Liver (tissue), 9 donors: ENCODE measurements around the gene ZGRF1. TPM values are rescaled to one million over a fixed set of nuclear protein-coding genes. Genes with fewer than 3 reads are reported as not detected.

ENCODE experiments used
- DNase-seq: peaks from one replicate; pipeline ENCODE4 v3.0.0-alpha.2; 2017; ENCODE audit warnings: low spot score
- H3K27ac ChIP-seq, 2 donors: one replicate each; pipeline ENCODE4 v1.7.0; 2013; ENCODE audit warnings: inconsistent platforms in 2 of 2, low read length in 2 of 2, control low read depth in 1 of 2, low read depth in 1 of 2, mild to moderate bottlenecking in 1 of 2
- H3K27me3 ChIP-seq, 4 donors: one replicate each; pipeline versions ENCODE4 v1.6.1 to v1.7.0; 2013; ENCODE audit warnings: low read length in 3 of 4, inconsistent platforms in 1 of 4, mild to moderate bottlenecking in 1 of 4, moderate library complexity in 1 of 4; ENCODE audit not compliant: control insufficient read depth in 4 of 4, insufficient read depth in 4 of 4
- H3K36me3 ChIP-seq, 4 donors: one replicate each; pipeline versions ENCODE4 v1.6.1 to v1.7.0; 2013; ENCODE audit warnings: low read length in 3 of 4, mild to moderate bottlenecking in 3 of 4, low read depth in 1 of 4, moderate library complexity in 1 of 4; ENCODE audit not compliant: control insufficient read depth in 4 of 4, insufficient read depth in 3 of 4
- H3K4me1 ChIP-seq, 4 donors: one replicate each; pipeline versions ENCODE4 v1.6.1 to v1.7.0; 2013; ENCODE audit warnings: low read length in 3 of 4, mild to moderate bottlenecking in 3 of 4, moderate library complexity in 1 of 4; ENCODE audit not compliant: control insufficient read depth in 4 of 4, insufficient read depth in 4 of 4
- H3K4me3 ChIP-seq, 3 donors: one replicate each; pipeline versions ENCODE4 v1.6.1 to v1.7.0; 2013; ENCODE audit warnings: low read length in 3 of 3, control low read depth in 1 of 3, low read depth in 1 of 3, mild to moderate bottlenecking in 1 of 3
- H3K9ac ChIP-seq, 2 donors: one replicate each; pipeline ENCODE4 v1.7.0; 2013; ENCODE audit warnings: low read length in 2 of 2, mild to moderate bottlenecking in 2 of 2, moderate library complexity in 2 of 2, control low read depth in 1 of 2, low read depth in 1 of 2
- H3K9me3 ChIP-seq, 4 donors: one replicate each; pipeline versions ENCODE4 v1.6.1 to v1.7.0; 2013; ENCODE audit warnings: low read length in 3 of 4; ENCODE audit not compliant: control insufficient read depth in 4 of 4
- ATF3 ChIP-seq: IDR thresholded peaks from 2 replicates; pipeline ENCODE4 v1.6.1; 2016; ENCODE audit warnings: antibody characterized with exemption
- CTCF ChIP-seq: fragments of 150-350 bp; IDR thresholded peaks from 2 replicates; pipeline ENCODE4 v1.5.1; 2017; ENCODE audit warnings: improper control_type of control experiment, low read depth, low read length; ENCODE audit not compliant: missing input control
- EGR1 ChIP-seq, 2 donors: IDR thresholded peaks; 2 replicates each; pipeline ENCODE4 v1.6.1; 2016 to 2018; ENCODE audit warnings: antibody characterized with exemption in 2 of 2, low read depth in 2 of 2
- FOXA1 ChIP-seq: IDR thresholded peaks from 2 replicates; pipeline ENCODE4 v1.6.1; 2016; ENCODE audit warnings: antibody characterized with exemption
- HNF4A ChIP-seq, 2 donors: conservative IDR thresholded peaks; 2 replicates each; pipeline ENCODE4 v1.6.1; 2016; ENCODE audit warnings: antibody characterized with exemption in 2 of 2, mild to moderate bottlenecking in 2 of 2
- HNF4G ChIP-seq: IDR thresholded peaks from 2 replicates; pipeline ENCODE4 v1.6.1; 2016; ENCODE audit warnings: antibody characterized with exemption
- JUND ChIP-seq, 2 donors: IDR thresholded peaks; 2 replicates each; pipeline ENCODE4 v1.6.1; 2016; ENCODE audit warnings: antibody characterized with exemption in 2 of 2
- RAD21 ChIP-seq, 2 donors: IDR thresholded peaks; 2 replicates each; pipeline ENCODE4 v1.6.1; 2016; ENCODE audit warnings: antibody characterized with exemption in 2 of 2, mild to moderate bottlenecking in 2 of 2
- REST ChIP-seq: IDR thresholded peaks from 2 replicates; pipeline ENCODE4 v1.6.1; 2016; ENCODE audit warnings: antibody characterized with exemption, mild to moderate bottlenecking
- RXRA ChIP-seq, 2 donors: IDR thresholded peaks; 2 replicates each; pipeline ENCODE4 v1.6.1; 2017 to 2018; ENCODE audit warnings: antibody characterized with exemption in 2 of 2, mild to moderate bottlenecking in 1 of 2
- SP1 ChIP-seq: IDR thresholded peaks from 2 replicates; pipeline ENCODE4 v1.6.1; 2018; ENCODE audit warnings: antibody characterized with exemption, mild to moderate bottlenecking
- TAF1 ChIP-seq: conservative IDR thresholded peaks from 2 replicates; pipeline ENCODE4 v1.6.1; 2016; ENCODE audit warnings: antibody characterized with exemption, mild to moderate bottlenecking
- YY1 ChIP-seq: IDR thresholded peaks from 2 replicates; pipeline ENCODE4 v1.6.1; 2016; ENCODE audit warnings: antibody characterized with exemption, mild to moderate bottlenecking
- ZBTB33 ChIP-seq: IDR thresholded peaks from 2 replicates; pipeline ENCODE4 v1.6.1; 2016; ENCODE audit warnings: antibody characterized with exemption
- WGBS: extraction: QIAGEN DNeasy Blood & Tissue Kit; methylation state at CpG from one replicate; pipeline ENCODE4 v1.1.7; 2013; 5-methylcytosine and 5-hydroxymethylcytosine counted together
- polyA plus RNA-seq, 2 donors: library from polyadenylated mRNA; stranded (reverse) in 1 of 2; unstranded in 1 of 2; fragments of 200-250 nt in 1 of 2; fragments of >200 nt in 1 of 2; fragmentation: Nextera tagmentation in 1 of 2; extraction: Ambion mirVana in 1 of 2; gene quantifications; one replicate each; pipeline versions ENCODE4 v1.2.1 to v1.2.3, GENCODE V29; 2013 to 2015
- total RNA-seq, 2 donors: library from RNA; depleted of rRNA; stranded (reverse); fragments of >200 nt; gene quantifications; one replicate each; pipeline ENCODE4 v1.2.3, GENCODE V29; 2014
- donor health status: healthy.
- donor health status: healthy.
- donor health status: healthy.
- donor health status: healthy.
- donor health status: healthy.

The ZGRF1 gene
- total and polyA plus RNA-seq, 4 donors, result 0.38 to 12.7 (median 2.1) TPM

- no peaks in the 10 kb centered on the region for H3K9me3 ChIP-seq
- H3K4me3 ChIP-seq, result no peak overlapping the region
- no peak for DNase-seq
- no peaks in the 10 kb centered on the region for H3K27me3 ChIP-seq
- H3K4me1 ChIP-seq, result no peaks in the 10 kb centered on the region
- peaks cover 7 to 61% (median 51%) of the 10 kb centered on the region in 4 donors for H3K36me3 ChIP-seq
- TF ChIP-seq TAF1 (no peak), HNF4G (no peak), ATF3 (no peak), RXRA (IDR thresholded peaks at IDR 0.05) (no peak), FOXA1 (no peak)
- H3K9ac ChIP-seq, result no peak overlapping the region
- no peak overlapping the region for H3K27ac ChIP-seq
- WGBS, result 94% methylated on average over 5 of the region's 5 CpGs
Observed at GRCh38 chr4:112655270-112655669, 18.6 kb upstream of the ZGRF1 start.

- Histone ChIP-seq H3K27ac (no peak overlapping the region), H3K4me1 (no peaks in the 10 kb centered on the region), H3K27me3 (no peaks in the 10 kb centered on the region), H3K4me3 (no peak overlapping the region), H3K9me3 (no peaks in the 10 kb centered on the region), H3K9ac (no peak overlapping the region), H3K36me3 (peaks cover 10 to 66% (median 58%) of the 10 kb centered on the region in 4 donors)
- DNase-seq, result no peak
- no peak for TF ChIP-seq TAF1
- TF ChIP-seq HNF4G, result no peak
- TF ChIP-seq JUND (IDR thresholded peaks at IDR 0.05), result no peak
- TF ChIP-seq ZBTB33, result no peak
- TF ChIP-seq ATF3, result no peak
- TF ChIP-seq REST, result no peak
- TF ChIP-seq RXRA (IDR thresholded peaks at IDR 0.05), result no peak
- TF ChIP-seq FOXA1, result no peak
- 61% methylated on average over 1 of the region's 1 CpG for WGBS
Observed at GRCh38 chr4:112652216-112652615, 15.5 kb upstream of the ZGRF1 start.

DNA sequence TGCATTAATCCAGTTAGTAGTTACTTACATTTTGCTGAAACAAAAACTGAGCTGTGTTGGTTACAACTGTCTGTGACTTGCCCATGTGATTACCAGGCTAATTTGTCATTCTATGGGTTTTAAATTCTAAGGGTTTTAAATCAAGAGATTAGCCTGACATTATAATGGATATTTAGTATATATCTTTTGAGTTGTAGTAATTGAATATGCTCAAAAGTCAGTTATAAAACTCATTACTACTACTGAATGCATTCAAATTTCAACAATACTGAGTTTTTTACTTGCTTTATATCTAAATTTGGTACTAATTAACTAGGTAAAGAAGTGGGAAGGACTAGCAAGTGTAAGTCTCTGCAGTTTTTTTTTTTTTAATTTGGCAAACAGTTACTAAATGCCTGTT lies 14.9 kb upstream of the ZGRF1 start:
- Histone ChIP-seq H3K36me3 (peaks cover 10 to 71% (median 61%) of the 10 kb centered on the region in 4 donors), H3K9ac (no peak overlapping the region), H3K4me1 (no peaks in the 10 kb centered on the region), H3K9me3 (no peaks in the 10 kb centered on the region), H3K27me3 (no peaks in the 10 kb centered on the region), H3K27ac (no peak overlapping the region), H3K4me3 (no peak overlapping the region)
- no peak for DNase-seq
- TF ChIP-seq YY1, result no peak
- no peak for TF ChIP-seq CTCF
- no peak for TF ChIP-seq TAF1
- no peak for TF ChIP-seq SP1
- no peak for TF ChIP-seq HNF4A (conservative IDR thresholded peaks at IDR 0.05)
- no peak for TF ChIP-seq JUND (IDR thresholded peaks at IDR 0.05)
- TF ChIP-seq HNF4G, result no peak
- TF ChIP-seq ATF3, result no peak
- no peak for TF ChIP-seq RXRA (IDR thresholded peaks at IDR 0.05)
- TF ChIP-seq RAD21 (IDR thresholded peaks at IDR 0.05), result no peak
- no peak for TF ChIP-seq EGR1 (IDR thresholded peaks at IDR 0.05; ENCODE audit: low read depth in 2 of 2)
- TF ChIP-seq REST, result no peak
